DND-41 (cell line): ENCODE data around the gene TNIK.

Experiments
- ATAC-seq: fragments of 200-7000 bp; cut with Tn5 transposase; 3 replicates; pipeline ENCODE4 v1.9.1; 2021; ENCODE audit warnings: low read depth; ENCODE audit not compliant: insufficient read depth
- DNase-seq: peaks from one replicate; pipeline ENCODE4 v3.0.0-alpha.2; 2020
- H2AFZ ChIP-seq: 2 replicates; pipeline ENCODE4 v1.6.0; 2012; ENCODE audit warnings: low read depth, low read length
- H3K27ac ChIP-seq: 2 replicates; pipeline ENCODE4 v1.5.1; 2012; ENCODE audit warnings: low read length, inconsistent platforms
- H3K27me3 ChIP-seq: fragments of 200-600 bp; sonication (generic); 2 replicates; pipeline ENCODE4 v1.6.0; 2012; ENCODE audit warnings: low read length, mild to moderate bottlenecking, inconsistent platforms; ENCODE audit not compliant: insufficient read depth, poor library complexity
- H3K36me3 ChIP-seq: 2 replicates; pipeline ENCODE4 v1.5.1; 2012; ENCODE audit warnings: low read length, inconsistent platforms; ENCODE audit not compliant: insufficient read depth
- H3K4me1 ChIP-seq: 2 replicates; pipeline ENCODE4 v1.5.1; 2012; ENCODE audit warnings: mild to moderate bottlenecking, low read length; ENCODE audit not compliant: insufficient read depth
- H3K4me2 ChIP-seq: 2 replicates; pipeline ENCODE4 v1.6.0; 2012; ENCODE audit warnings: mild to moderate bottlenecking, moderate library complexity, low read length, inconsistent platforms; ENCODE audit not compliant: insufficient read depth
- H3K4me3 ChIP-seq, 2 experiments: fragments of 200-600 bp in 1 of 2; shearing (Covaris generic) in 1 of 2; 2 replicates each; pipeline ENCODE4 v1.5.1; 2012 to 2016; ENCODE audit warnings: inconsistent platforms in 2 of 2, low read length in 2 of 2, mild to moderate bottlenecking in 2 of 2, low read depth in 1 of 2, moderate library complexity in 1 of 2
- H3K79me2 ChIP-seq: 2 replicates; pipeline ENCODE4 v1.6.0; 2012; ENCODE audit warnings: low read length, inconsistent platforms; ENCODE audit not compliant: insufficient read depth
- H3K9ac ChIP-seq: 2 replicates; pipeline ENCODE4 v1.6.0; 2012; ENCODE audit warnings: low read depth, mild to moderate bottlenecking, inconsistent platforms, low read length, moderate library complexity
- H3K9me3 ChIP-seq: 2 replicates; pipeline ENCODE4 v1.5.1; 2012; ENCODE audit warnings: low read length, moderate library complexity, mild to moderate bottlenecking, inconsistent platforms; ENCODE audit not compliant: insufficient read depth, severe bottlenecking
- H4K20me1 ChIP-seq: 2 replicates; pipeline ENCODE4 v1.6.0; 2012; ENCODE audit warnings: low read length; ENCODE audit not compliant: insufficient read depth
- CTCF ChIP-seq: IDR thresholded peaks from 2 replicates; pipeline ENCODE4 v1.5.1; 2012; ENCODE audit warnings: borderline replicate concordance, low read length, moderate library complexity, mild to moderate bottlenecking; ENCODE audit not compliant: poor library complexity, severe bottlenecking; ENCODE audit errors: extremely low read depth
- EZH2 ChIP-seq: IDR thresholded peaks from 3 replicates; pipeline ENCODE4 v1.6.1; 2012; ENCODE audit warnings: borderline replicate concordance, low read depth, mild to moderate bottlenecking, moderate library complexity, low read length, inconsistent platforms; ENCODE audit not compliant: severe bottlenecking

Gene TNIK

GRCh38 chr3:171201825-171202224, 258.4 kb downstream of the TNIK start:
- no peak overlapping the region for H3K4me2 ChIP-seq
- TF ChIP-seq CTCF (no peak), EZH2 (no peak)
- no peaks in the 10 kb centered on the region for H3K4me1 ChIP-seq
- H3K27ac ChIP-seq: no peak overlapping the region
- no peaks in the 10 kb centered on the region for H3K9me3 ChIP-seq
- no peaks in the 10 kb centered on the region for H3K79me2 ChIP-seq
- ATAC-seq (no peak), DNase-seq (no peak)
- no peak overlapping the region for H2AFZ ChIP-seq
- no peaks in the 10 kb centered on the region for H3K27me3 ChIP-seq
- no peaks in the 10 kb centered on the region for H4K20me1 ChIP-seq
- no peaks in the 10 kb centered on the region for H3K36me3 ChIP-seq
- H3K9ac ChIP-seq: no peak overlapping the region
- no peak overlapping the region for H3K4me3 ChIP-seq

GRCh38 chr3:171200750-171201088, 259.5 kb downstream of the TNIK start:
- H4K20me1 ChIP-seq: no peaks in the 10 kb centered on the region
- ATAC-seq (no peak), DNase-seq (no peak)
- H3K36me3 ChIP-seq: no peaks in the 10 kb centered on the region
- no peaks in the 10 kb centered on the region for H3K27me3 ChIP-seq
- H3K27ac ChIP-seq: no peak overlapping the region
- no peaks in the 10 kb centered on the region for H3K79me2 ChIP-seq
- no peak overlapping the region for H3K4me3 ChIP-seq
- no peak overlapping the region for H3K4me2 ChIP-seq
- H3K4me1 ChIP-seq: no peaks in the 10 kb centered on the region
- no peak overlapping the region for H3K9ac ChIP-seq
- H3K9me3 ChIP-seq: no peaks in the 10 kb centered on the region
- TF ChIP-seq EZH2 (no peak), CTCF (no peak)
- no peak overlapping the region for H2AFZ ChIP-seq

GRCh38 chr3:171200052-171200749, 260.0 kb downstream of the TNIK start:
- TF ChIP-seq EZH2 (no peak), CTCF (no peak)
- H3K27ac ChIP-seq: no peak overlapping the region
- no peaks in the 10 kb centered on the region for H3K27me3 ChIP-seq
- H3K36me3 ChIP-seq: no peaks in the 10 kb centered on the region
- no peak overlapping the region for H3K9ac ChIP-seq
- no peaks in the 10 kb centered on the region for H3K9me3 ChIP-seq
- no peaks in the 10 kb centered on the region for H3K4me1 ChIP-seq
- H4K20me1 ChIP-seq: no peaks in the 10 kb centered on the region
- H3K79me2 ChIP-seq: no peaks in the 10 kb centered on the region
- H2AFZ ChIP-seq: no peak overlapping the region
- no peak overlapping the region for H3K4me3 ChIP-seq
- DNase-seq: no peak
- H3K4me2 ChIP-seq: no peak overlapping the region
- ATAC-seq: no peak

GRCh38 chr3:171199473-171199829, 260.8 kb downstream of the TNIK start:
- TF ChIP-seq CTCF: no peak
- TF ChIP-seq EZH2: no peak
- no peak for ATAC-seq
- Histone ChIP-seq H3K36me3 (no peaks in the 10 kb centered on the region), H3K4me3 (no peak overlapping the region), H3K27ac (no peak overlapping the region), H3K79me2 (no peaks in the 10 kb centered on the region), H2AFZ (no peak overlapping the region), H3K9ac (no peak overlapping the region), H3K27me3 (no peaks in the 10 kb centered on the region), H3K9me3 (no peaks in the 10 kb centered on the region), H3K4me1 (no peaks in the 10 kb centered on the region), H4K20me1 (no peaks in the 10 kb centered on the region), H3K4me2 (no peak overlapping the region)
- no peak for DNase-seq
